K562 (cell line): ENCODE data around the gene PSMA2. TPM values are rescaled to one million over a fixed set of nuclear protein-coding genes. Genes with fewer than 3 reads are reported as not detected.

Source experiments
- BCL6 ChIP-seq: fragments of 250-450 bp; sonication (Bioruptor Pico); IDR thresholded peaks from 2 replicates; pipeline ENCODE4 v1.4.0; 2020
- CLOCK ChIP-seq: fragments of 250-450 bp; sonication (Bioruptor Pico); IDR thresholded peaks from 2 replicates; pipeline ENCODE4 v1.4.0; 2020; ENCODE audit warnings: mild to moderate bottlenecking, moderate library complexity, borderline replicate concordance
- ELK3 ChIP-seq: fragments of 450-650 bp; formaldehyde crosslinking; IDR thresholded peaks from 2 replicates; pipeline ENCODE4 v1.4.0; 2020; ENCODE audit warnings: mild to moderate bottlenecking
- GTF2B ChIP-seq: IDR thresholded peaks from 2 replicates; pipeline ENCODE4 v1.6.1; 2011; ENCODE audit not compliant: insufficient read length; ENCODE audit errors: extremely low read depth
- KDM4B ChIP-seq, 2 experiments: fragments of 450-650 bp in 1 of 2; sonication (generic) in 1 of 2; IDR thresholded peaks; 2 replicates each; pipeline ENCODE4 v1.6.1; 2016 to 2017; ENCODE audit warnings: borderline replicate concordance in 2 of 2, antibody characterized with exemption in 1 of 2, low read depth in 1 of 2, mild to moderate bottlenecking in 1 of 2
- MEIS2 ChIP-seq: fragments of 450-650 bp; IDR thresholded peaks from 2 replicates; pipeline ENCODE4 v1.6.1; 2014; ENCODE audit warnings: mild to moderate bottlenecking; ENCODE audit not compliant: partially characterized antibody
- NRF1 ChIP-seq, 2 experiments: fragments of 450-650 bp; IDR thresholded peaks in 1 of 2; conservative IDR thresholded peaks in 1 of 2; 2 replicates each; pipeline ENCODE4 v1.6.1; 2014; ENCODE audit warnings: mild to moderate bottlenecking in 2 of 2
- SIRT6 ChIP-seq: IDR thresholded peaks from one replicate; pipeline ENCODE4 v1.6.1; 2012; ENCODE audit warnings: low read depth, mild to moderate bottlenecking, control low read depth, inconsistent platforms, low read length, moderate library complexity
- SNIP1 ChIP-seq: fragments of 450-650 bp; IDR thresholded peaks from 2 replicates; pipeline ENCODE4 v1.7.1; 2017; ENCODE audit warnings: low read depth, mild to moderate bottlenecking
- TCF15 ChIP-seq: fragments of 250-450 bp; sonication (Bioruptor Pico); IDR thresholded peaks from 2 replicates; pipeline ENCODE4 v1.8.0; 2022; ENCODE audit warnings: moderate library complexity, mild to moderate bottlenecking, inconsistent platforms
- UBTF ChIP-seq, 2 experiments: IDR thresholded peaks; 2 replicates each; pipeline ENCODE4 v1.6.1; 2012; ENCODE audit warnings: improper control_type of control experiment in 2 of 2, low read depth in 2 of 2, low read length in 2 of 2, borderline replicate concordance in 1 of 2
- YBX1 ChIP-seq: fragments of 450-650 bp; IDR thresholded peaks from 2 replicates; pipeline ENCODE4 v1.7.1; 2016; ENCODE audit warnings: mild to moderate bottlenecking
- ZNF175 ChIP-seq: fragments of 200-800 bp; sonication (Bioruptor generic); IDR thresholded peaks from 2 replicates; pipeline ENCODE4 v1.6.1; 2016; ENCODE audit warnings: low read depth, mild to moderate bottlenecking, missing genetic modification characterization, missing compliant biosample characterization
- ZNF408 ChIP-seq: fragments of 250-450 bp; sonication (Bioruptor Pico); IDR thresholded peaks from 2 replicates; pipeline ENCODE4 v1.4.0; 2020; ENCODE audit warnings: low read depth, mild to moderate bottlenecking, moderate library complexity
- polyA plus RNA-seq, 8 experiments: library from polyadenylated mRNA; depleted of rRNA in 4 of 8; stranded (reverse) in 5 of 8; unstranded in 3 of 8; fragments of >200 nt; fragmentation: Nextera tagmentation in 2 of 8; fragmentation: Illumina TruSeq in 1 of 8; extraction: Ambion mirVana in 2 of 8; extraction: Trizol in 1 of 8; gene quantifications; 2 replicates each; pipeline versions ENCODE4 v1.2.1 to v1.2.3, GENCODE V29; 2011 to 2014; ENCODE audit warnings: inconsistent platforms in 1 of 8, missing spikeins in 1 of 8
- total RNA-seq, 7 experiments: library from RNA; depleted of rRNA in 6 of 7; stranded (reverse); fragments of >200 nt in 6 of 7; fragmentation: Illumina TruSeq in 2 of 7; extraction: Trizol in 2 of 7; gene quantifications; 2 replicates each; pipeline versions ENCODE4 v1.2.1 to v1.2.3, GENCODE V29; 2011 to 2021; ENCODE audit warnings: low replicate concordance in 1 of 7
- TF ChIP-seq, protein P1 (sequence below): sonication (generic); formaldehyde crosslinking; IDR thresholded peaks from 2 replicates; pipeline ENCODE4 v1.8.0; 2022; ENCODE audit warnings: mild to moderate bottlenecking, missing genetic modification reagents, borderline replicate concordance

The PSMA2 gene
- total and polyA plus RNA-seq, 9 of the 15 experiments (the other 6 are each of a cell fraction or from before 2014, with no cell fraction given) = 91.7 to 1,070 (median 213) TPM

DNA sequence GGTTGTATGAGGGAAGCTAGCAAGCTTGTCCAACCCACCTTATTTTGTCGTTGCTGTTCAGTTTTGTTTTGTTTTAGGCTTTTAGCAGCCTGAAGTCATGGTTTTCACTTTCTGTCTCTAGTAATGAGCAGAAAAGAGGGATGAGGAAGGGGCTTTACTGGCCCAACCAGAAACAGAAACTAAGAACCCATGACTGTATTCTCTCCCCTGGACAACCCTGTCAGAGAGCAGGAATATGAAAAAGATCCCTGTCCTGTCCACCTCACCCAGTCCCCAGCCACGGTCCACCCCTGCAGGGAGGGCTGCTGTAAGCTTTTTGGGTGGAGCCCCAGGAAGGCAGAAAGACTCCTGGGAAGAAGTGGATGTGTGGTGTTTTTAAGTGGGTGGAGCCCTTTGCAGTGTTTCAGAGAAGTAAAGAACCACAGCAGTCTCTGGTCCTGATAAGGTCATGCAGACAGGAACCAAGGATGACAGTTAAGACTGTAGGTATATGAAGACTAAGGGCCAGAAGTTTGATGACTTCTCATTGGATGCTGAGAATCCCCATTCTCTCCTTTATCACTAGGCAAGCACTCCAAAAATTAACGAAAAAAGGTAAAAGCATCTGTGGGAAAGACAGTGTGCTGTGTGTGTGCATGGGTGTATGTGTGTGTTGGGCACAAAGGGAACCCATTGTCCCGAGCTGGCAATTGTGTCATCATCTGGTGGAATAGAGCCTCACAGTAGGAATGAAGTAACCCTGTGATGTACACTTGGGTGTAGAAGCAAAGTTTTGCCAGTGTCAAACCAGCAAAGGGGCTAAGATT lies 14.1 kb upstream of the PSMA2 start (continued):
- TF ChIP-seq ELK3 (no peak), NRF1 (conservative IDR thresholded peaks at IDR 0.05 in 1 of 2, IDR thresholded peaks at IDR 0.05 in 1 of 2) (0 out of 4 replicates have a peak, but pooled peaks of 1 of the 2 experiments have one; percentile 31), UBTF (IDR thresholded peaks at IDR 0.05; ENCODE audit: borderline replicate concordance in 1 of 2, low read depth in 2 of 2, low read length in 2 of 2) (no peak), ZNF408 (CRISPR knock-in tag) (no peak), GTF2B (no peak), SIRT6 (no peak), BCL6 (CRISPR knock-in tag) (no peak), ZNF175 (CRISPR knock-in tag) (no peak), SNIP1 (no peak), TCF15 (CRISPR knock-in tag) (no peak), KDM4B (IDR thresholded peaks at IDR 0.05; ENCODE audit: borderline replicate concordance in 2 of 2, low read depth in 1 of 2) (no peak), MEIS2 (peak; percentile 50), CLOCK (no peak), YBX1 (no peak)
- TF ChIP-seq, protein P1, sequence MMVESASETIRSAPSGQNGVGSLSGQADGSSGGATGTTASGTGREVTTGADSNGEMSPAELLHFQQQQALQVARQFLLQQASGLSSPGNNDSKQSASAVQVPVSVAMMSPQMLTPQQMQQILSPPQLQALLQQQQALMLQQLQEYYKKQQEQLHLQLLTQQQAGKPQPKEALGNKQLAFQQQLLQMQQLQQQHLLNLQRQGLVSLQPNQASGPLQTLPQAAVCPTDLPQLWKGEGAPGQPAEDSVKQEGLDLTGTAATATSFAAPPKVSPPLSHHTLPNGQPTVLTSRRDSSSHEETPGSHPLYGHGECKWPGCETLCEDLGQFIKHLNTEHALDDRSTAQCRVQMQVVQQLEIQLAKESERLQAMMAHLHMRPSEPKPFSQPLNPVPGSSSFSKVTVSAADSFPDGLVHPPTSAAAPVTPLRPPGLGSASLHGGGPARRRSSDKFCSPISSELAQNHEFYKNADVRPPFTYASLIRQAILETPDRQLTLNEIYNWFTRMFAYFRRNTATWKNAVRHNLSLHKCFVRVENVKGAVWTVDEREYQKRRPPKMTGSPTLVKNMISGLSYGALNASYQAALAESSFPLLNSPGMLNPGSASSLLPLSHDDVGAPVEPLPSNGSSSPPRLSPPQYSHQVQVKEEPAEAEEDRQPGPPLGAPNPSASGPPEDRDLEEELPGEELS (CRISPR knock-in tag) = no peak
